ENCODE data around the gene ITGAX. TPM values are rescaled to one million over a fixed set of nuclear protein-coding genes. Genes with fewer than 3 reads are reported as not detected.

Gene ITGAX
- total RNA-seq, 1 donor from 2014 or later, result 0.23 TPM

DNA sequence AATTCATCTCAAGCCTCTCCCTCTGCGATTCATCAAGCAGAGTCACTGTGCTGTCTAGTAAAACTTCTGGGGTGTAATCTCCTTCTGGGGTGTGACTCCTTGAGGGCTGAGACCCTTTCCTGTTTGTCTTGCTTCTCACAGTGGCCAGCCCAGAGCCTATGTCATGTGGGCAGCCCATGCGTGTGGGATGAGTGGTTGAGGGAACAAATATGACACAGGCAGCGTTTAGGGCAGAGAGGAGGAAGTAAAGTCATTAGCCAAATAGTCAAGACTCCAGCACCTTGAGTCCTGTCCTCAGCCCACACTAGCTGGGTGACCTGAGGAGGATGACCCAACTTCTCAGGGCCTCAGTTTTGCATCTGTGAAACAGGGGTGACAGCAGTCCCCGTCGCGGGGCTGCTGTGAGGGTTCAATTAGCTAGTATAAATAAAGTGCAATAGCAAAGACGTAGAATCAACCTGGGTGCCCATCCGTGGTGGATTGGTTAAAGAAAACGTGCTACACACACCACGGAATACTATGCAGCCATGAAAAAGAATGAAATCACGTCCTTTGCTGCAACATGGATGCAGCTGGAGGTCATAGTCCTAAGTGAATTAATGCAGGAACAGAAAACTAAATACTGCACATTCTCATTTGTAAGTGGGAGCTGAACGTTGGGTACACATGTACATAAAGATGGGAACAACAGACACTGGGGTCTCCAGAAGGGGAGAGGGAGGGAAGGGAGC, 4.5 kb upstream of the ITGAX start:
- no peak for DNase-seq (ENCODE audit: low read depth)
- TF ChIP-seq, protein P1, sequence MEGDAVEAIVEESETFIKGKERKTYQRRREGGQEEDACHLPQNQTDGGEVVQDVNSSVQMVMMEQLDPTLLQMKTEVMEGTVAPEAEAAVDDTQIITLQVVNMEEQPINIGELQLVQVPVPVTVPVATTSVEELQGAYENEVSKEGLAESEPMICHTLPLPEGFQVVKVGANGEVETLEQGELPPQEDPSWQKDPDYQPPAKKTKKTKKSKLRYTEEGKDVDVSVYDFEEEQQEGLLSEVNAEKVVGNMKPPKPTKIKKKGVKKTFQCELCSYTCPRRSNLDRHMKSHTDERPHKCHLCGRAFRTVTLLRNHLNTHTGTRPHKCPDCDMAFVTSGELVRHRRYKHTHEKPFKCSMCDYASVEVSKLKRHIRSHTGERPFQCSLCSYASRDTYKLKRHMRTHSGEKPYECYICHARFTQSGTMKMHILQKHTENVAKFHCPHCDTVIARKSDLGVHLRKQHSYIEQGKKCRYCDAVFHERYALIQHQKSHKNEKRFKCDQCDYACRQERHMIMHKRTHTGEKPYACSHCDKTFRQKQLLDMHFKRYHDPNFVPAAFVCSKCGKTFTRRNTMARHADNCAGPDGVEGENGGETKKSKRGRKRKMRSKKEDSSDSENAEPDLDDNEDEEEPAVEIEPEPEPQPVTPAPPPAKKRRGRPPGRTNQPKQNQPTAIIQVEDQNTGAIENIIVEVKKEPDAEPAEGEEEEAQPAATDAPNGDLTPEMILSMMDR (conservative IDR thresholded peaks at IDR 0.05; ENCODE audit: low read depth, low read length), result no peak
- H3K4me3 ChIP-seq (ENCODE audit: low read depth, low read length), result no peak overlapping the region

DNA sequence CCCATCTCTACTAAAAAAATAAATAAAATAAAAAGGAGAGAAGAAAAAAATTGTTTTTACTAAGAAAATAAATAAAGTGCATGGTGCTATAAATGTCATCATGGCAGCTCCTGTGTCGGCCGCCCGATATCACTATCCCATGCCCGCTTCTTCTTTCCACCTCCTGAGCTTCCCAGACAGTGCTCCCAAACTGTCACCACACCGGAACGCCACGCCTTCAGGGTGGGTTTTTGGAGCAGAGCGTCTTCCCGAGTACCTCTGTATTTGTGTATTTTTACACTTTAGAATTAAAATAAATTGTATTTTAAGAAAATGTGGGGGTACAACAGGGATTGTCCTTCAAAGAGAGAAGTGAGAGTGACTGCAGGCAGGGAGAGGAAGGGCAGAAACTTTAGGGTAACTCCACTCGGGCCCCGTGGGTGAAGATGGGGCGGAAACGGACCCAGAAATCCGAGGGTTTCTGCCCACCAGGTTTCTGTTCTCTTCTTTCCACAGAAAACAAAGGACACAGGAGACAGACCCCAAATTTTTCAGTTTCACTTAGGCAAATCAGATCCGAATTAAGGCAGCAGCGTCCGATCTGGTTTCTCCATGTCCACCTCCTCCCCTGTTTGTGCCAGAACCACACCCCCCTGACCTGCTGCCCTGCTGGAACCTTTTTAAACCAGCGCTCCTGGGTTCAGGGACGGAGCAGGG, 3.6 kb upstream of the ITGAX start:
- TF ChIP-seq, protein P1 (conservative IDR thresholded peaks at IDR 0.05; ENCODE audit: low read depth, low read length), result no peak
- no peak overlapping the region for H3K4me3 ChIP-seq (ENCODE audit: low read depth, low read length)
- no peak for DNase-seq (ENCODE audit: low read depth)

DNA sequence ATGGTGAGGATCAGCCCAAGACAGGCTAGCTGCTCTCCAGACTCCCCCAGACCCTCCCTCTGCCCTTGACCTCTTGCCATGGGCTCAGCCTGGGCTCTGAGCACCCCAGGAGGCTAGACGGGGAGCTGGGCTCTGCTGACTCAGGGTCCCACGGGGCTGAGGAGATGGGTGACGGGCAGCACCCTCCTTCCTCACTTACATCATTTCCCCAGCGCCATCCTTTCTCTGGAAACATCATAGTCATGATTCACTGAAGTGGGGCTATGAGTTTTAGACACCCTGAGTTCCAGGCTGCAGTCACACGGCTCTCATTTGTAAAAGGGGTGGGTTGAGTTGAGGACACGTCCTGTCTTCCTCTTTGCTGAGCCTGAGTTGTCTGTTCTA, 3.0 kb upstream of the ITGAX start:
- no peak for DNase-seq (ENCODE audit: low read depth)
- TF ChIP-seq, protein P1 (conservative IDR thresholded peaks at IDR 0.05; ENCODE audit: low read depth, low read length), result no peak

DNA sequence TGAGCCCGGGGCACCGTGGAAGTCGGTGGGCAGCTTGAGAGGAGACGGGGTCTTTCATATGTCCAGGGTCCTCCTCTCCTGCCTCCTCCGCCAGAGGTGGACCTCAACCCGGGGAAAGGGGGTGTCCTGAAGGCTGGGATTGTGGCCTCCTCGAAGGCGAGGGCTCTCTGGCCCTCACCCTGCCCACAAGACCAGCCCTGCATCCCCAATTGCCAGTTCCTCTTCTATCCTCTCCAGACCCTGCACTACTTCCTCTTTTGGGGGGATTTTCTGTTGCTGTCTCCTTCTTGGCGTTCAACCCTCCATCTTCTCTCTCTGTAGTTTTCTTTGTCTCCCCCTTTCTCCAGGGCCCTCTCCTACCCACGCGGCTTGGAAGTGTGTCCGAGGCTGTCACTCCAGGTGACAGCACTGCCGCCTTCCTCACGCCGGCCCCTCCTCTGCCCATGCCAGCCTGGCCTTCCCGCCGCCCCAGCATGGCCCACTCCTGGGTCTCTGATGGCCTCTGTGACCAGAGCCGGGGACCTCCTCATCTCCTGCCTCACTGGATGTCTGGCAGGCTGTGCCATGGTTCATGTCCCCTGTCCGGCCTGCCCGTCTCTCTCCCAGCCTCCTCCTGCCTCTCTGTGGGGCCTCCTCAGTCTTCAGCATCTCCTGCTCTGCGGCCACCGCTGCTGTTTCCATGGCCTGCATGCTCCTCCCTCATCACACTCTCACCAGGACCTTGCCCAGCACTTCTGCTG, 2.4 kb upstream of the ITGAX start:
- H3K4me3 ChIP-seq (ENCODE audit: low read depth, low read length), result no peak overlapping the region
- TF ChIP-seq, protein P1 (conservative IDR thresholded peaks at IDR 0.05; ENCODE audit: low read depth, low read length), result no peak
- DNase-seq (ENCODE audit: low read depth), result no peak

More for the DNA sequence above, 3.0 kb upstream of the ITGAX start:
- no peak overlapping the region for H3K4me3 ChIP-seq (ENCODE audit: low read depth, low read length)

DNA sequence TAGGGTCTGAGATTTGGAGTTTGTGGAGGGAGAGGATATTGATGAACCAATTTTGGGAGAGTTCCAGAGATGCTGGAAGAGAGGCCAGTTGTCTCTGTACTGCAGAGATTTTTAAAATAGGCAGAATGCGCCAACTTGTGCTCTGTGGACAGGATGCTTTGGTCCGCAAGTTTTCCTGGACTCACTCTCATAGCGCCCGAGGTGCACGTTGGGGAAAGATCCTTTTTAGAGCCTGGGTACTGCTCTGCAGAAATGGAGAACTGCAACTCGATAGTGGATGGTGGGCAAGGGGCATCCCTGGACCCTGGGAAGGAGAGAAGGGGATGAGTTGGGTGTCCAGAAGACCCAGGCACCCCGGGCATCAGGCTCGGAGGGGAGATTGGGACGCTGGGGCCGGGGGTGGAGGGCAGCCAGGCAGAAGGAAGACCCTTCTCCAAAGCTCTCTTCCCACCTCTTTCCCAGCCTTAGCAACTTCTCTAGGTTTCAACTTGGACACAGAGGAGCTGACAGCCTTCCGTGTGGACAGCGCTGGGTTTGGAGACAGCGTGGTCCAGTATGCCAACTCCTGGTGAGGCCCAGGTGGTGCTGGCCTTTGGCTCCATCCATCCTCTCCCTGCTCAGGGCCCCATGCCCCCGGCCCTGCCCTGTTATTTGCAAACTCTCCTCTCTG, 590 bp downstream of the ITGAX start:
- peak overlapping the region; percentile 29 for H3K4me3 ChIP-seq (ENCODE audit: low read depth, low read length)
- DNase-seq (ENCODE audit: low read depth), result no peak
- TF ChIP-seq, protein P1 (conservative IDR thresholded peaks at IDR 0.05; ENCODE audit: low read depth, low read length), result no peak

DNA sequence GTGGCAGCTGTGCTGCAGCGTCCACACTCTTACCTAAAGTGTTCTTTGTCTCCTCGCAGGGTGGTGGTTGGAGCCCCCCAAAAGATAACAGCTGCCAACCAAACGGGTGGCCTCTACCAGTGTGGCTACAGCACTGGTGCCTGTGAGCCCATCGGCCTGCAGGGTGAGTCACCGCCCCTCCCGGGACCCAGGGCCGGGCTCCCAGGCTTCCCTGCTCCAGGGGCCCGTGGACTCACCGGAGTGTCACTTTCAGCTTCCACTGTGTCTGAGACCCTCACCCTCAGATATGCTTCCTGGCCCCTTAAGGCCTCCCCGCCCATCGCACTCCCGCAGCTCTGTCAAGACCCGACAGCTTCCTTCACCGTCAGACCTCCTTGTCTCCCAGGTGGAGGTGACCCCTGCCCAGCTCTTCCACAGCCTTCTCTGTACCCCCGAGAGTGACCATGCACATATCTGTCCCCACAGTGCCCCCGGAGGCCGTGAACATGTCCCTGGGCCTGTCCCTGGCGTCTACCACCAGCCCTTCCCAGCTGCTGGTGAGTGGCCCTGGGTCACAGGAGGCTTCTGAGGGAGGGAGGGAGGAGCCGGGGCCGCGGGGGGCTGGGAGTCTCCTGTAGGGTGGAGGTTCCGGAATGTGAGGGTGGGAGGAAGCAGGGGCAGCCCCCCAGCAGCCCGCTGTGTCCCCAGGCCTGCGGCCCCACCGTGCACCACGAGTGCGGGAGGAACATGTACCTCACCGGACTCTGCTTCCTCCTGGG, 1.8 kb downstream of the ITGAX start:
- no peak for DNase-seq (ENCODE audit: low read depth)
- TF ChIP-seq, protein P1 (conservative IDR thresholded peaks at IDR 0.05; ENCODE audit: low read depth, low read length), result no peak
- no peak overlapping the region for H3K4me3 ChIP-seq (ENCODE audit: low read depth, low read length)

Data from epithelial cell of proximal tubule (primary cell).